GM18868 (cell line): Measurements from ENCODE around the gene CKAP4.

Experiments used
- ATAC-seq: cut with Tn5 transposase; IDR thresholded peaks from one replicate; pipeline ENCODE4 v1.9.1; 2021; ENCODE audit warnings: mild to moderate bottlenecking, moderate library complexity; ENCODE audit not compliant: unreplicated experiment

Gene CKAP4

DNA sequence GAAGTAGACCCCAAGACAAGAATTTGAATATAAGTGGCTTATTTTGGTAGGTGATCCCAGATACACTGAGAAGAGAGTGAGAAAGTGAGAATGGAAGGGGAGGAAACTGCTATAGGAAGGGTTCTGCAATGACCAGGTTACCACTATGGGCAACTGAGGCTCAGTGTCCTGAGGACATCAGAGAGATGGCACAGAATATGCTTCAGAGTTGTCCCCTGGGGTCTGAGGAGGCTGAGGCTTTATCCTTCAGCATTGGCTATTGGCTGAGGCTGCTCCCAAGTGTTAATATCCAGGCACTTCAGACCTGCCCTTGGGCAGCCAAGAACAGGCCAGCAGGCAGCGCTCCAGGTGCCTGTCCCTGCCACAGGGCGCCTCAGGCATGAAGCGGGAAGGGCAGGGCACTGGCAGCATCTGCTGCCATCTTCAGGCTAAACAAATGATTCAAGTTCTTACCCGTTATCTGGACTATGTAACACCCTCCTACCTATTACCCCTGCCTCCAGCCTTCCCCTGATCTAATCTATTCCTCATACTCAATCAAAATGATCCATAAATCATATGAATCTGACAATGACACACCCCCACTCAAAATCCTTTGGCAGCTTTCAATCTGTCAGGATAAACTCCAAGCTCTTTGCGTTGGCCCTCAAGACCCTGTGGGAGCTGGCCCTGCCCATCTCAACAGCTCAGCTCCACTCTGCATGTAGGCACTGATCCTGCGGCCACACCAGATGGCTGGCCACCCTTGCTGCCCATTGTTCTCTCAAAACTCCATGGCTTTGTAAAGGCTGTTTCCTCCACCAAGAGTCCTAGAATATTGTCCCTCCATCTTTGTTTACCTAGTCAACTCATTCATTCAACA, 42.4 kb downstream of the CKAP4 start:
- no peak for ATAC-seq

DNA sequence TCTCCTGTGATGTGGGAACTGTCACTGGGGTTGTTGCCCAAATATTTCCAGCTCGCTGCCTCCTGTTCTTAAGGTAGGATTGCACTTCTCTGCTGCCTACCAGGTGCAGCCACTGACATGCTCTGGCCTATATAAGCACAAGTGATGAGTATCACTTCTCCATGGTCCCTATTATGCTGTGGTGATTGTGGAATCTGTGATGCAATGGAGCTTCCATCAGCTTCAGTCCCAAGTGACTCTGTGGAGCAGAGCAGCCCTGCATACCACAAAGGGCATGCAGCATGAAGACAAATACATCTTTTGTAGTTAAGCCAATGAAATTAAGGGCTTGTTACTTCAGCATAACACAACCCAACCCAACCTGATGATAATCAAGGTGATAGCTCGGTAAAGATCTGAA, 43.5 kb downstream of the CKAP4 start:
- no peak for ATAC-seq

DNA sequence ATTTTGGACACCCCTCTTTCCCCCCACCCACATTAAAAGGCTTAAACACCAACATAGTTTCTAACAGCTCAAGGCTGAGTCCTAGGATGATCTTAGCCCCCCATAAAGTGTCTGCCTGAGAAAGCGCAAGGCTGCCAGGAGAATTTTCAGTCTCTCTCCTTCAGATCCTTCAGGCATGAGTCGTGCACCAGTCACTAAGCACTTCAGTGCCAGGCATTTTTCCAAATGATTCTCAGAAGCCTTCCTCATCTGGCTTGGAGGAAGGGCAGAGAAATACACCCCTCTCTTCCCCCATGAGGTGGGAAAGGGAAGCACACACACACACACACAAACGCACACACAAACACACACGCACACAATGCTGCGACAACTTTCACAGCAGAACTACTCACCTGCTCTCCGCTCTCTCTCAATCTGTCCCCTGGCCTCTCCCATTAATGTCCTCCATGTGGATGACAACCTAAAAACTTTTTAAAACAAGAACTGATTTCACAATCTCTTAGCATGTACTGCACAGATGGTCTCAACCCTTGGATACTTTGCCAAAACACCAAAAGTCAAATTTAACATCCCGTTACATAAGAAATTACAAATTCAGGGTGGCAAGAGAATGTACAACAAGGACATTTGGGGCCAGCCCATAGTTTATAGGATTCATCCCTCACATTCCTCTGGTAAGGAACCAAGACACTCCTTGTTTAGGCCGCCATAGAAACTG, 49.8 kb downstream of the CKAP4 start:
- no peak for ATAC-seq

DNA sequence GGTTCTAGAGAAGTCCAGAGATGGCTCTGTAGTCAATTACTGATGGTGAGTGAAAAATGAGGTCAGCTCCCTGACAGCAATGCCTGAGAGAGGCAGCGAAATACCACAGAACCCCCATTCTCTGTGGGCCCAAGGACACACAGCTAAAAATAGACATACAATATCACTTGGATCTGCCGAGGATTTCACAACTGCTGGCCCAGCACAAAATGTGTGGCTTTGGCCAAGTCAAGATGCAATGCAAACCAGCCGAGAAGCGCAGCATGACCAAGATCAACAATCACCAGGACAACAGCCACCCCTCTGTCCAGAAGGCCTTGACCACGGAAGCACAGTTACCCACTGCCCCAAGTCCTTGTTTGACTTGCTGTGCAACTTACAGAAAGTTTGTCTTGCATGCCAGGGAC, 52.2 kb downstream of the CKAP4 start:
- no peak for ATAC-seq

DNA sequence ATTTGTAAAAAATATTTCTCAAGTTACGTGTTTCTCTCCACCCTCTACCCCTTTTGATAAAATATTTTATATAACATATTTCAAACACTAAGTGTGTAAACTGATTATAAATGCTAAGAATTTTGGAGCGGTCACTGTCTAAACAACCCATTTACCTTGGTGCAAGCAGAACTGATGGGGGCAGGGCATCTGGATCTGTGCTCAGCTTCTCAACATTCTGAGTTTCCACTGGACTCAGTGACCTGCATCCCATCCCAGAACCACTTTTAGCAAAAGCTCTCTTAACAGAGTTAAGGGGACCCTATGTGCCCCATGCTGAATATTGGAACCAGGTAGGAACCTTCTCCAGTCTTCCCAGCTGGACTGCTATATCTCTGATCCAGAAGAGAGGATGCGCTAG, 53.5 kb downstream of the CKAP4 start:
- no peak for ATAC-seq

DNA sequence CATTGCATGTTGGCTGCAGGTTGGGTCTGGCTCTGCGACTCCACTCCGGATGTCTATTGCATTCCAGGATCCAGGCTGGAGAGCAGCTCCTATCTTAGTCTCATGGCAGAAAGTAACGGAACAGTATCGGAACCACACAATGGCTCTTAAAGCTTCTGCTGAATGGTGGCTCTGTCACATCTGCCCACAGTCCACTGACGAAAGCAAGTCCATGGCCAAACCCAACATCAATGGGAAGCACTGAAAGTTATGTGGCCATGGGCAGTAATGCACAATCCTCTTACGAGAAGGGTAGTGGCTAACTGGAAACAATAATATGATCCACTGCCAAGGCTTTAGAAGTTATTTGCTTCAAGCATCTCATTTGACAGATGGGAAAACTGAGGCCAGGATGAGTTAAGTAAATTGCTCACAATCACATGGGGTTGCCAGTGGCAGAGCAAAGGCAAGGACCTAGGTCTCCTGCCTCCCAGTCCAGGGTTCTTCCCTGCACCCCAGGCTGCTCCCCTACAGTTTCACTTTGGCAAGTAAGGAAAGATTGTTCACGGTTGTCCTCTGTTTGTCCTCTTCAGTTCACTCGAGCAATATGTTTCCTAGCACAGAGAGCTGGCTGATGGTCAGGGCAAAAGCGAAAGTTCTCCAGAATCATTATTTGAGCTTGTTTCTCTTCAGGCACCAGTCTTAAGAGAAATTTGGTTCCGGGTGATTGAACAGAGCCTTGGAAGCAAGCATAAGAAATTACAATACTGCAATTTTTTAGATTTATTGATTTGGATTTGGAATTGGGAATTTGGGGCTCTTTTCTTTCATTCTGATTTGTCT, 54.2 kb downstream of the CKAP4 start:
- no peak for ATAC-seq

DNA sequence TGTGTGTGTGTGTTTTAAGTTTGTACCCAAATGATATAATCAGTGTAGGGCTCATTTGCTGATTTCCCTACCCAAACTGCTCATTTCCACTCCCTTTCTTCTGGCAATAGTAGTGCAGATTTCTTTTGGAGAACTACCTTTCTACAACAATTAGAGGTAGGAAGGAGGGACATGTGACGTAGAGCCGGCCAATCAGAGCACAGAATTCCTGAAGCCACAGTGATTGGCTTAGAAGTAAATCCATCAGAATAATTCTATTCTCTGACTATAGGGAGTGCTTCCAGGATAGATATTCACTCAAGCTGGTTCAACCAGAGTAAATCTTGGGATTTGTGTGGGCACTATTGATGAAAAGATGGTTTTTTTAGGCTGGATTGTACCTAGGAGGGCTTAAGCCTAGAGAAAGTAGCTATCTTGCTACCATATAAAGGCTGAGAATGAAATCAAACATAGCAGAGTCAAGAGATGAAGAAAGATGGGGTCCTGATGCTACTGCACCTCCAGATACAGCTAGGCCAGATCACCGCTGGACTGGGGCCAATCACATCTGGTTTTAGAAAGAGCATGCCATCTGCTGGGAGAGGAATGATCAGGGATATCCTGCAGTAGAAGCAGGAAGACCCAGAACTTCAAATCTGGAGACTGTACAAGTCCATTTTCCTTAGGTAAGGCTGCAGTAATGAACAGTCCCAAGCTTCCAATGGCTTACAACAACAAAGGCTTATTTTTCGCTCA, 55.0 kb downstream of the CKAP4 start:
- ATAC-seq = no peak

DNA sequence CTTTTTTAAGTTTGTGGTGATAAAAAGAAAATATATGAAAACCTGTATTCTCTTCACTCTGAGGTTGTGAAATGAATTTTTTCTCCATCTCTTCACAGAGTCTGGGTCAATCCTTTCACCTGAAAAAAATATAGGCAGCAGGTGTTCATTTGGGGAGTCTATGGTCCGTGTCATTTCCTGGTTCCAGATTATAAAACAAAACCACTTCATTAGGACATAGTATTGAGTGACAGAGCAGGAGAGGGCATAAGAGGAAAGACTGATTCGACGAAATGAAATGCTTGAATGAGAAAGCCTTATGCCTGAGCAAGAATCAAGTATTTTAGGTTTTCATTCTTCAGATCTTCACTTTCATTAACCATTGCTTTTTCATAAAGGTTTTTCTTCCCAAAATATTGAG, 57.2 kb downstream of the CKAP4 start:
- no peak for ATAC-seq

DNA sequence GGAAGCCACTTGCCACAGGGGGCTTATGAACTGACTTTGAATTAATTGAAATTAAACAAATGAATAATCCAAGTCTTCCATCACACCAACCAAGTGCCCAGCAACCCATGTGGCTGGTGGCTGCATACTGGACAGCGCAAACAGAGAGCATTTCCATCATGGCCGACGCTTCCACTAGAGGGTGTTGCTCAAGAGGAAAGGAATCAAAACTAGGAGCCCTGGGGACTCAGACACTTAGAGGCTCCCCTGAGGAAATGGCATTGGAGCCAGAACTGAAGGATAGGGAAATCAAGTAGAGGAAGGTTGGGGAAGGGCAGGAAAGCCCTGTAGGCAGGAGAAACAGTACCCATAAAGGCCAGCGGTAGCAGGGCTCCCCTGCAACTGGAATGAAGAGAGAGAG, 58.5 kb downstream of the CKAP4 start:
- no peak for ATAC-seq

DNA sequence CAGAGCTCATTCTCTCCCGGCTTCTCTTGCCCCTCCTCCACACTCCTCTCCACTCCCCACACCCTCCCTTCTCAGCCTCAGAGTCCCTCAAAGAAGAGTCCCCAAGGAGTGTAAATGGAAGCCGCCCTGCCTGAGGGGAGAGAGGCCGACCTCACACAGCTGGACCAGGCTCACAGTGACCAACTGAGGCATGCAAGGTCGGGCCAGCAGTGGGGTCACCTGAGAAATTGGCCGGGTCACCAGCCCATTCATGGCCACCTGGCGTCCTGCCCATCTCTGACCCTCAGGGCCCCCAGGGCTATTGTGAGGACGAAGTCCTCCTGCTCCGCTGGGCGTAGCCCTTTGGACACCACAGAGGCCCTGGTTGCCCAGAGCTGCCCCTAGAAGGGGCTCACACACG, 59.6 kb downstream of the CKAP4 start:
- no peak for ATAC-seq
